Neutrophil (primary cell): Measurements from ENCODE around the gene SMARCA5.
"Not testable (repeated sequence)": the region's sequence is repeated elsewhere in the genome, so short reads cannot be mapped to it uniquely, and the experiment has no call there.

Experiments
- H3K27ac ChIP-seq: fragments of 200-600 bp; sonication (generic); 2 replicates; pipeline ENCODE4 v1.5.1; 2016; ENCODE audit warnings: mild to moderate bottlenecking, moderate library complexity
- H3K27me3 ChIP-seq: fragments of 200-600 bp; sonication (generic); 2 replicates; pipeline ENCODE4 v1.6.0; 2016; ENCODE audit warnings: mild to moderate bottlenecking
- H3K36me3 ChIP-seq: fragments of 200-600 bp; sonication (generic); 2 replicates; pipeline ENCODE4 v1.5.1; 2017
- H3K4me1 ChIP-seq, 2 experiments: fragments of 200-600 bp in 1 of 2; sonication (generic) in 1 of 2; 1 replicate in 1 of 2; 2 replicates in 1 of 2; pipeline versions ENCODE4 v1.5.1 to v1.6.1; 2013 to 2016; ENCODE audit warnings: low read depth in 1 of 2, low read length in 1 of 2, mild to moderate bottlenecking in 1 of 2, moderate library complexity in 1 of 2; ENCODE audit not compliant: control insufficient read depth in 1 of 2, insufficient read depth in 1 of 2
- H3K4me3 ChIP-seq, 2 experiments: fragments of 200-600 bp in 1 of 2; sonication (generic) in 1 of 2; 1 replicate in 1 of 2; 2 replicates in 1 of 2; pipeline ENCODE4 v1.5.1; 2013 to 2016; ENCODE audit warnings: low read depth in 1 of 2, low read length in 1 of 2, mild to moderate bottlenecking in 1 of 2, moderate library complexity in 1 of 2
- H3K9me3 ChIP-seq: fragments of 200-600 bp; sonication (generic); 2 replicates; pipeline ENCODE4 v1.5.1; 2016
- CTCF ChIP-seq: fragments of 200-600 bp; sonication (generic); IDR thresholded peaks from 2 replicates; pipeline ENCODE4 v1.5.1; 2016; ENCODE audit warnings: antibody characterized with exemption

The SMARCA5 gene

GRCh38 chr4:143517764-143518163, 4.3 kb downstream of the SMARCA5 start:
- H3K27me3 ChIP-seq, result no peaks in the 10 kb centered on the region
- H3K27ac ChIP-seq, result no peak overlapping the region
- peaks cover 32% of the 10 kb centered on the region for H3K36me3 ChIP-seq
- H3K4me3 ChIP-seq, result no peak overlapping the region
- no peaks in the 10 kb centered on the region for H3K9me3 ChIP-seq
- no peak for TF ChIP-seq CTCF
- H3K4me1 ChIP-seq, result peaks cover 23 to 25% of the 10 kb centered on the region in 2 experiments

GRCh38 chr4:143524211-143524610, 10.7 kb downstream of the SMARCA5 start:
- no peaks in the 10 kb centered on the region for H3K27me3 ChIP-seq
- peaks cover 2 to 8% of the 10 kb centered on the region in 2 experiments for H3K4me1 ChIP-seq
- H3K4me3 ChIP-seq, result no peak overlapping the region
- no peak for TF ChIP-seq CTCF
- H3K36me3 ChIP-seq, result peaks cover 72% of the 10 kb centered on the region
- H3K27ac ChIP-seq, result no peak overlapping the region
- H3K9me3 ChIP-seq, result no peaks in the 10 kb centered on the region

GRCh38 chr4:143528046-143528445, 14.5 kb downstream of the SMARCA5 start:
- not testable (repeated sequence) for H3K27ac ChIP-seq, H3K4me1 ChIP-seq, H3K27me3 ChIP-seq, H3K9me3 ChIP-seq, H3K4me3 ChIP-seq
- H3K36me3 ChIP-seq, result peaks cover 94% of the 10 kb centered on the region

GRCh38 chr4:143531380-143531779, 17.9 kb downstream of the SMARCA5 start:
- Histone ChIP-seq H3K27me3 (no peaks in the 10 kb centered on the region), H3K9me3 (no peaks in the 10 kb centered on the region), H3K4me1 (no peaks in the 10 kb centered on the region), H3K36me3 (peaks cover 94% of the 10 kb centered on the region), H3K27ac (no peak overlapping the region), H3K4me3 (no peak overlapping the region)
- TF ChIP-seq CTCF, result no peak

GRCh38 chr4:143531788-143532491, 18.4 kb downstream of the SMARCA5 start:
- no peak for TF ChIP-seq CTCF
- peaks cover 94% of the 10 kb centered on the region for H3K36me3 ChIP-seq
- H3K4me3 ChIP-seq, result no peak overlapping the region
- no peaks in the 10 kb centered on the region for H3K9me3 ChIP-seq
- no peak overlapping the region for H3K27ac ChIP-seq
- H3K4me1 ChIP-seq, result no peaks in the 10 kb centered on the region
- H3K27me3 ChIP-seq, result no peaks in the 10 kb centered on the region

- H3K4me1 ChIP-seq, result no peaks in the 10 kb centered on the region
- H3K27me3 ChIP-seq, result no peaks in the 10 kb centered on the region
- H3K9me3 ChIP-seq, result no peaks in the 10 kb centered on the region
- H3K36me3 ChIP-seq, result peaks cover 99% of the 10 kb centered on the region
- no peak overlapping the region for H3K4me3 ChIP-seq
- H3K27ac ChIP-seq, result no peak overlapping the region
- TF ChIP-seq CTCF, result no peak
Measured at GRCh38 chr4:143538979-143539669, 25.6 kb downstream of the SMARCA5 start.
